ENCODE results near the gene HEBP2.

DNA sequence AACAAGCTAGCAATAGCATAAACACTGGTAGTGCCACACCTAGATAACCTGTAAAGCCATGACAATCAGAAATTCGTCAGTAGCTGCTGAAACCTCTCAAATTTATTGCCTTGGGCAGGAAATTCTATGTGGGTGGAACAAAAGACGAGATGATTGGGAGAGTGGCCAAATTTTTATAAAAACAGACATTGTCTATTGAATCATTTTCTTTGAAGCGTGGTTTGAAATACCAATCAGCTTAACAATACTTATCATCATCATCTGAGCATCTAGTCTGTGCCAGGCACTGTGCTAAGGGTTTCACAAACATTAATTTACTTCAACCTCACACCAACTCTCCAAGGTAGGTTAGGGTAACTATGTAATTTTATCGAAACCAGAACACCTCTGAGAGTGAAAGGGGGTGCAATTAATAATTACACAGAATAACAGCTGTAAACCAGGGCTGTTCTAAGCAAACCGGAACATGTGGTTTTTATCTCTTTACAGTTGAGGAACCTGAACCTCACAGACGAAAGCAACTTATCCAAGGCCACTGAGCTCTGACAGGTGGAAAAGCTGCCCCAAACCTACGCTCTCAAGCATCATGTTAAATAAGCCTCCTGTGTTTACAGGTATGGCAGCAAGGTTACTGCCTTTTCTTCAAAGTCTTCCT lies 51.9 kb downstream of the HEBP2 start:
- TF ChIP-seq, protein P1, sequence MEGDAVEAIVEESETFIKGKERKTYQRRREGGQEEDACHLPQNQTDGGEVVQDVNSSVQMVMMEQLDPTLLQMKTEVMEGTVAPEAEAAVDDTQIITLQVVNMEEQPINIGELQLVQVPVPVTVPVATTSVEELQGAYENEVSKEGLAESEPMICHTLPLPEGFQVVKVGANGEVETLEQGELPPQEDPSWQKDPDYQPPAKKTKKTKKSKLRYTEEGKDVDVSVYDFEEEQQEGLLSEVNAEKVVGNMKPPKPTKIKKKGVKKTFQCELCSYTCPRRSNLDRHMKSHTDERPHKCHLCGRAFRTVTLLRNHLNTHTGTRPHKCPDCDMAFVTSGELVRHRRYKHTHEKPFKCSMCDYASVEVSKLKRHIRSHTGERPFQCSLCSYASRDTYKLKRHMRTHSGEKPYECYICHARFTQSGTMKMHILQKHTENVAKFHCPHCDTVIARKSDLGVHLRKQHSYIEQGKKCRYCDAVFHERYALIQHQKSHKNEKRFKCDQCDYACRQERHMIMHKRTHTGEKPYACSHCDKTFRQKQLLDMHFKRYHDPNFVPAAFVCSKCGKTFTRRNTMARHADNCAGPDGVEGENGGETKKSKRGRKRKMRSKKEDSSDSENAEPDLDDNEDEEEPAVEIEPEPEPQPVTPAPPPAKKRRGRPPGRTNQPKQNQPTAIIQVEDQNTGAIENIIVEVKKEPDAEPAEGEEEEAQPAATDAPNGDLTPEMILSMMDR (IDR thresholded peaks at IDR 0.05) = no peak
- TF ChIP-seq POLR2A (IDR thresholded peaks at IDR 0.05) = no peak

Measured in lower leg skin (tissue), 3 donors.